SK-N-SH (cell line): ENCODE measurements around the gene TIAM1. TPM values are rescaled to one million over a fixed set of nuclear protein-coding genes. Genes with fewer than 3 reads are reported as not detected.

ENCODE experiments used
- CTCF ChIA-PET: fragments of 300-600, 350-600 bp; formaldehyde crosslinking; extraction: SDS; loops from one replicate; lab custom pipeline; 2021; lab: Yijun Ruan, JAX
- POLR2A ChIA-PET: fragments of 350-600 bp; sonication (Branson Sonifier 250); formaldehyde crosslinking; extraction: SDS; loops from one replicate; lab custom pipeline; 2020; ENCODE audit warnings: antibody characterized with exemption, inconsistent platforms; lab: Yijun Ruan, JAX
- DNase-seq: peaks from one replicate; pipeline ENCODE4 v3.0.0; 2012
- H2AFZ ChIP-seq: fragments of 200-600 bp; sonication (generic); 2 replicates; pipeline ENCODE4 v1.8.1; 2016; ENCODE audit warnings: antibody characterized with exemption, mild to moderate bottlenecking, low read depth
- H3F3A ChIP-seq: fragments of 200-600 bp; sonication (generic); replicated peaks from 2 replicates; pipeline ENCODE3; 2016; ENCODE audit warnings: antibody characterized with exemption, mild to moderate bottlenecking; ENCODE audit not compliant: insufficient read depth
- H3K27ac ChIP-seq, 2 experiments: fragments of 200-500 bp in 1 of 2; fragments of 200-600 bp in 1 of 2; sonication (Bioruptor generic) in 1 of 2; sonication (generic), shearing (Covaris generic) in 1 of 2; 2 replicates each; pipeline versions ENCODE4 v1.5.1 to v1.6.1; 2014 to 2016; ENCODE audit warnings: low read depth in 2 of 2, inconsistent platforms in 1 of 2, low read length in 1 of 2, mild to moderate bottlenecking in 1 of 2, mixed read lengths in 1 of 2
- H3K27me3 ChIP-seq: fragments of 200-600 bp; sonication (generic), shearing (Covaris generic); 2 replicates; pipeline ENCODE4 v1.6.1; 2016; ENCODE audit warnings: mixed run types; ENCODE audit not compliant: insufficient read depth
- H3K36me3 ChIP-seq, 2 experiments: fragments of 200-500 bp in 1 of 2; fragments of 200-600 bp in 1 of 2; sonication (Bioruptor generic) in 1 of 2; sonication (generic) in 1 of 2; replicated peaks in 1 of 2; 2 replicates each; pipeline versions ENCODE3 to v1.5.1; 2014 to 2016; ENCODE audit warnings: low read length in 1 of 2, mild to moderate bottlenecking in 1 of 2; ENCODE audit not compliant: insufficient read depth in 2 of 2, control insufficient read depth in 1 of 2
- H3K4me1 ChIP-seq, 2 experiments: fragments of 200-500 bp in 1 of 2; fragments of 200-600 bp in 1 of 2; sonication (Bioruptor generic) in 1 of 2; sonication (generic), shearing (Covaris generic) in 1 of 2; 2 replicates each; pipeline versions ENCODE4 v1.5.1 to v1.6.1; 2014 to 2016; ENCODE audit warnings: low read depth in 1 of 2, low read length in 1 of 2, mixed run types in 1 of 2; ENCODE audit not compliant: insufficient read depth in 2 of 2, control insufficient read depth in 1 of 2
- H3K4me2 ChIP-seq: fragments of 200-600 bp; sonication (generic), shearing (Covaris generic); 2 replicates; pipeline ENCODE4 v1.6.1; 2017; ENCODE audit warnings: mixed run types
- H3K4me3 ChIP-seq, 2 experiments: fragments of 200-500 bp in 1 of 2; fragments of 200-600 bp in 1 of 2; sonication (Bioruptor generic) in 1 of 2; sonication (generic), shearing (Covaris generic) in 1 of 2; 2 replicates each; pipeline versions ENCODE4 v1.5.1 to v1.8.1; 2014 to 2016; ENCODE audit warnings: low read depth in 2 of 2, inconsistent platforms in 1 of 2, low read length in 1 of 2, mild to moderate bottlenecking in 1 of 2, mixed read lengths in 1 of 2, moderate library complexity in 1 of 2
- H3K79me2 ChIP-seq: fragments of 200-600 bp; sonication (generic); 2 replicates; pipeline ENCODE4 v1.8.1; 2017; ENCODE audit warnings: mild to moderate bottlenecking; ENCODE audit not compliant: insufficient read depth
- H3K9ac ChIP-seq: fragments of 200-600 bp; sonication (generic); 2 replicates; pipeline ENCODE4 v1.6.1; 2017; ENCODE audit warnings: mixed run types
- H3K9me2 ChIP-seq: fragments of 200-600 bp; sonication (generic); 2 replicates; pipeline ENCODE4 v1.6.1; 2017; ENCODE audit warnings: mixed run types
- H3K9me3 ChIP-seq: fragments of 200-600 bp; sonication (generic); 2 replicates; pipeline ENCODE4 v1.6.1; 2017; ENCODE audit warnings: mixed run types, mild to moderate bottlenecking, moderate library complexity
- H4K20me1 ChIP-seq: fragments of 200-600 bp; sonication (generic); 2 replicates; pipeline ENCODE4 v1.6.1; 2017; ENCODE audit warnings: mild to moderate bottlenecking, mixed run types; ENCODE audit not compliant: insufficient read depth
- ELF1 ChIP-seq: IDR thresholded peaks from 2 replicates; pipeline ENCODE4 v1.4.0; 2012
- EZH2phosphoT487 ChIP-seq: fragments of 200-600 bp; sonication (generic); IDR thresholded peaks from 2 replicates; pipeline ENCODE4 v1.6.1; 2017; ENCODE audit warnings: low read depth, mixed run types, mild to moderate bottlenecking, antibody characterized with exemption, moderate library complexity, borderline replicate concordance
- FOSL2 ChIP-seq: IDR thresholded peaks from 2 replicates; pipeline ENCODE4 v1.4.0; 2012; ENCODE audit warnings: low read depth, mild to moderate bottlenecking, moderate library complexity, borderline replicate concordance
- FOXJ3 ChIP-seq: sonication (generic); formaldehyde crosslinking; IDR thresholded peaks from 2 replicates; pipeline ENCODE4 v1.5.1; 2020; ENCODE audit warnings: mild to moderate bottlenecking, missing genetic modification reagents
- GABPA ChIP-seq: IDR thresholded peaks from 2 replicates; pipeline ENCODE4 v1.4.0; 2012; ENCODE audit warnings: low read depth, mild to moderate bottlenecking
- GATA2 ChIP-seq: sonication (generic); formaldehyde crosslinking; IDR thresholded peaks from 2 replicates; pipeline ENCODE4 v1.5.0; 2020; ENCODE audit warnings: mild to moderate bottlenecking, missing genetic modification reagents
- JUND ChIP-seq: IDR thresholded peaks from 2 replicates; pipeline ENCODE4 v1.4.0; 2012
- MEF2A ChIP-seq: IDR thresholded peaks from 2 replicates; pipeline ENCODE4 v1.4.0; 2012; ENCODE audit warnings: low read depth, borderline replicate concordance
- NFIC ChIP-seq: IDR thresholded peaks from 2 replicates; pipeline ENCODE4 v1.4.0; 2012; ENCODE audit warnings: borderline replicate concordance
- NRF1 ChIP-seq: IDR thresholded peaks from 2 replicates; pipeline ENCODE4 v1.6.1; 2012; ENCODE audit warnings: low read depth, mild to moderate bottlenecking, low read length
- REST ChIP-seq: IDR thresholded peaks from 2 replicates; pipeline ENCODE4 v1.6.1; 2012; ENCODE audit warnings: mild to moderate bottlenecking, low read depth, low read length, moderate library complexity
- RFX5 ChIP-seq: IDR thresholded peaks from 2 replicates; pipeline ENCODE4 v1.6.1; 2012; ENCODE audit warnings: mild to moderate bottlenecking, improper control_type of control experiment, low read length
- SIN3A ChIP-seq: IDR thresholded peaks from 2 replicates; pipeline ENCODE4 v1.6.1; 2012; ENCODE audit warnings: low read depth, mild to moderate bottlenecking, low read length, moderate library complexity, borderline replicate concordance
- SMC3 ChIP-seq: IDR thresholded peaks from 2 replicates; pipeline ENCODE4 v1.6.1; 2012; ENCODE audit warnings: low read depth, low read length, improper control_type of control experiment
- TAF1 ChIP-seq: IDR thresholded peaks from 2 replicates; pipeline ENCODE4 v1.6.1; 2012; ENCODE audit warnings: low read depth, mild to moderate bottlenecking, low read length, moderate library complexity, borderline replicate concordance
- TCF12 ChIP-seq: IDR thresholded peaks from 2 replicates; pipeline ENCODE4 v1.4.0; 2012
- TEAD4 ChIP-seq: IDR thresholded peaks from 2 replicates; pipeline ENCODE4 v1.4.0; 2012; ENCODE audit warnings: mild to moderate bottlenecking, borderline replicate concordance; ENCODE audit not compliant: insufficient read depth
- USF1 ChIP-seq: IDR thresholded peaks from 2 replicates; pipeline ENCODE4 v1.4.0; 2012; ENCODE audit warnings: low read depth, borderline replicate concordance
- ZBTB33 ChIP-seq: IDR thresholded peaks from 2 replicates; pipeline ENCODE4 v1.4.0; 2012; ENCODE audit warnings: low read depth, borderline replicate concordance
- WGBS: methylation state at CpG from one replicate; pipeline ENCODE4 v1.1.6; 2017; ENCODE audit warnings: low lambda C conversion rate; 5-methylcytosine and 5-hydroxymethylcytosine counted together
- polyA plus RNA-seq, 3 experiments: library from polyadenylated mRNA; depleted of rRNA; stranded (reverse); fragments of >200 nt; gene quantifications; 2 replicates each; pipeline ENCODE4 v1.2.3, GENCODE V29; 2012
- TF ChIP-seq, protein P1 (sequence below): IDR thresholded peaks from 2 replicates; pipeline ENCODE4; 2012
- TF ChIP-seq, protein P2 (sequence below): fragments of 150-350 bp; IDR thresholded peaks from 2 replicates; pipeline ENCODE4 v1.6.1; 2017; ENCODE audit warnings: antibody characterized with exemption, low read length, low read depth, borderline replicate concordance

Gene TIAM1
- polyA plus RNA-seq, 1 of the 3 experiments (the other 2 are of a cell fraction) = 1.7 TPM

GRCh38 chr21:31243611-31244010, 100.5 kb downstream of the TIAM1 start:
- Histone ChIP-seq H3K4me2 (no peak overlapping the region), H2AFZ (no peak overlapping the region), H3K36me3 (no peaks in the 10 kb centered on the region), H3F3A (no peaks in the 10 kb centered on the region), H3K9me3 (no peaks in the 10 kb centered on the region; the same call in 1 of the 2 replicates), H4K20me1 (no peaks in the 10 kb centered on the region), H3K9me2 (no peaks in the 10 kb centered on the region), H3K27ac (no peak overlapping the region), H3K4me1 (no peaks in the 10 kb centered on the region), H3K4me3 (no peak overlapping the region), H3K27me3 (no peaks in the 10 kb centered on the region), H3K79me2 (no peaks in the 10 kb centered on the region), H3K9ac (no peak overlapping the region)
- ChIA-PET POLR2A (no interaction called here), CTCF (interaction anchor here (0.7 to 1.0 kb wide), 2 partner anchors 15 to 337 kb away, joined by 3 read pairs; no protein-coding TSS in a partner anchor)
- WGBS = 72% methylated on average over 2 of the region's 2 CpGs
- no peak for DNase-seq
- no peak for TF ChIP-seq TEAD4
- TF ChIP-seq FOSL2 = no peak
- no peak for TF ChIP-seq TCF12
- no peak for TF ChIP-seq REST
- no peak for TF ChIP-seq NRF1
- TF ChIP-seq, protein P1, sequence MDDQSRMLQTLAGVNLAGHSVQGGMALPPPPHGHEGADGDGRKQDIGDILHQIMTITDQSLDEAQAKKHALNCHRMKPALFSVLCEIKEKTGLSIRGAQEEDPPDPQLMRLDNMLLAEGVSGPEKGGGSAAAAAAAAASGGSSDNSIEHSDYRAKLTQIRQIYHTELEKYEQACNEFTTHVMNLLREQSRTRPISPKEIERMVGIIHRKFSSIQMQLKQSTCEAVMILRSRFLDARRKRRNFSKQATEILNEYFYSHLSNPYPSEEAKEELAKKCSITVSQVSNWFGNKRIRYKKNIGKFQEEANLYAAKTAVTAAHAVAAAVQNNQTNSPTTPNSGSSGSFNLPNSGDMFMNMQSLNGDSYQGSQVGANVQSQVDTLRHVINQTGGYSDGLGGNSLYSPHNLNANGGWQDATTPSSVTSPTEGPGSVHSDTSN = no peak
- TF ChIP-seq ELF1 = no peak
- no peak for TF ChIP-seq GABPA
- TF ChIP-seq EZH2phosphoT487 = no peak
- TF ChIP-seq RFX5 = no peak
- no peak for TF ChIP-seq SIN3A
- TF ChIP-seq GATA2 (CRISPR knock-in tag) = no peak
- TF ChIP-seq JUND = no peak
- TF ChIP-seq SMC3 = no peak

DNA sequence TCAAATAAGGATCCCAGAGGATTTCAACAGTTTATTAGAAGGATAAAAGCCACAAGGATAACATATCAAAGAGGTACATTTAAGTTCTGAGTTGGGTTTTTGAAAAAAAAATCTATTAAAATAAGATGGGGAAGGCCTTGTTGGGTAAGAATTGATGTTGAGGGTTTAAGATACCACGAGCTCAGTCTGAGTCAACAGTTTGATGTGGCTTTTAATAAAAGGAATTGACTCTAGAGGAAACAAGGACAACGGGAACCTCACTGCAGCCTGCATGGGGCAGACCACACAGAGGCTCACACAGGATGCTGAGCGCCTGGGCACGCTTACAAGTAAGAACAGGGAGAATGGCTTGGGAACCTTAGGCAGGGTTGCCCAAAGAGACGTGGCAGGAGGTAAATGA, 107.5 kb downstream of the TIAM1 start:
- POLR2A ChIA-PET = no interaction called here
- Histone ChIP-seq H3F3A (no peaks in the 10 kb centered on the region), H3K4me3 (no peak overlapping the region), H3K4me1 (no peaks in the 10 kb centered on the region; a peak in 1 of 4 replicates), H3K36me3 (no peaks in the 10 kb centered on the region), H3K9me3 (no peaks in the 10 kb centered on the region), H2AFZ (no peak overlapping the region), H3K27me3 (no peaks in the 10 kb centered on the region), H3K4me2 (no peak overlapping the region), H3K79me2 (no peaks in the 10 kb centered on the region), H4K20me1 (no peaks in the 10 kb centered on the region), H3K9ac (no peak overlapping the region), H3K27ac (no peak overlapping the region), H3K9me2 (no peaks in the 10 kb centered on the region)
- WGBS = 49% methylated on average over 5 of the region's 5 CpGs
- DNase-seq = no peak
- CTCF ChIA-PET = interaction anchor here (1.1 to 1.7 kb wide), 4 partner anchors 38 to 368 kb away, joined by 3 to 5 read pairs (median 4); no protein-coding TSS in a partner anchor
- TF ChIP-seq ZBTB33 = no peak
- no peak for TF ChIP-seq JUND
- TF ChIP-seq MEF2A = no peak
- no peak for TF ChIP-seq FOXJ3 (CRISPR knock-in tag)
- TF ChIP-seq, protein P2, sequence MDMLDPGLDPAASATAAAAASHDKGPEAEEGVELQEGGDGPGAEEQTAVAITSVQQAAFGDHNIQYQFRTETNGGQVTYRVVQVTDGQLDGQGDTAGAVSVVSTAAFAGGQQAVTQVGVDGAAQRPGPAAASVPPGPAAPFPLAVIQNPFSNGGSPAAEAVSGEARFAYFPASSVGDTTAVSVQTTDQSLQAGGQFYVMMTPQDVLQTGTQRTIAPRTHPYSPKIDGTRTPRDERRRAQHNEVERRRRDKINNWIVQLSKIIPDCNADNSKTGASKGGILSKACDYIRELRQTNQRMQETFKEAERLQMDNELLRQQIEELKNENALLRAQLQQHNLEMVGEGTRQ = no peak
- TF ChIP-seq USF1 = no peak
- no peak for TF ChIP-seq NFIC
- TF ChIP-seq TAF1 = no peak
- no peak for TF ChIP-seq FOSL2
